ENCODE measurements around the gene TSPAN18. TPM values are rescaled to one million over a fixed set of nuclear protein-coding genes. Genes with fewer than 3 reads are reported as not detected.

Gene TSPAN18
- total and polyA plus RNA-seq, 10 of the 15 experiments (the other 5 are each of a cell fraction or from before 2014, with no cell fraction given), result 0.02 to 0.77 (median 0.13) TPM; not detected in 1

DNA sequence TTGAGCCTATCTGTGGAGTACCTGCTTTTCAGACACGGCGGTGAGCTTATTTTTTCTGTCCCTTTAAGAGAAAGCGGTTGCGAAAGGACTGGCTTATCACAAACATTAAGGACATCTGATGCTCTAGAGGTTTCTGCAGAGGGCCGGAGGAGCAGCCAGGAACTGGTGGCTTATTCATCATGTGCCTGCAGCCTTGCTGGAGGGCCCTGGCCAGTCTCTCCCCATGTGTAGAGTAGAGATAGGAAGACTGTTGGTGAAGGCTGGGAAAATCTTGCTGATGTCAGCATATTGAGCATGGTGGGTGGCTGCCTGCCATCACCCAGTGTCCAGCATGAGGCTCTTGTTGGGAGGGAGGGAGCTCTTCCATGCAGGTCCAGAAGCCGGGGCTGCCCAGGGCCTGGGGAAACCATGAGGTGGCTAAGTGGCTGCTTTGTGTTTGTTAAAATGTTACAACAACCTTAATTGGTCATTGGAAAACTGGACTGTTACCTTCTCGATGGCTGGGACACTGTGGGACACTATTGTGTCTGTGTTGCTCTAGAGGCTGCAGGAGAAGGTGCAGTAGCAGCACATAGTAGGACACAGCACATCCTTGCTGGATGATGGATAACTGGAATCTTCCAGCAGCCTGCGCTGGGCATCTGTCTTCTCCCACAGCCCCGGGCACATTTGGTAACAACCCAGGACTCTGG, 54.3 kb downstream of the TSPAN18 start:
- SMC1A ChIA-PET (ENCODE audit: uncharacterized antibody, unreplicated experiment), result interaction anchor here (0.7 kb wide), 1 partner anchor 224 kb away, joined by 3 read pairs; no protein-coding TSS in a partner anchor

More for the DNA sequence above, 54.3 kb downstream of the TSPAN18 start:
- H3K9ac ChIP-seq (ENCODE audit: control insufficient read depth, insufficient read depth, low read length), result no peak overlapping the region
- no peaks in the 10 kb centered on the region for H3K4me1 ChIP-seq (ENCODE audit: control insufficient read depth, insufficient read depth, low read length)
- no peaks in the 10 kb centered on the region for H3K9me3 ChIP-seq (replicated peaks; ENCODE audit: control insufficient read depth, insufficient read depth, low read length)
- H3K4me3 ChIP-seq, result no peak overlapping the region
- in situ Hi-C loops (cut with MboI), result no loop called here
- 57% methylated on average over 9 of the region's 9 CpGs for WGBS (ENCODE audit: insufficient coverage, insufficient replicate concordance, low lambda C conversion rate, missing lambda C conversion rate)
- no peak overlapping the region for H2AFZ ChIP-seq (ENCODE audit: control insufficient read depth, low read depth, low read length)
- no peak for TF ChIP-seq TCF12 (IDR thresholded peaks at IDR 0.05; ENCODE audit: low read depth, low read length)
- TF ChIP-seq TBL1XR1 (IDR thresholded peaks at IDR 0.05; ENCODE audit: low read depth, low read length), result no peak
- no peak for TF ChIP-seq CHD2 (IDR thresholded peaks at IDR 0.05; ENCODE audit: borderline replicate concordance, low read depth, low read length)
- TF ChIP-seq SRF (IDR thresholded peaks at IDR 0.05; ENCODE audit: low read depth in 2 of 2, low read length in 2 of 2), result no peak
- no peak for TF ChIP-seq SPI1 (IDR thresholded peaks at IDR 0.05; ENCODE audit: borderline replicate concordance, insufficient read depth, low read depth, low read length)
- TF ChIP-seq YY1 (IDR thresholded peaks at IDR 0.05; ENCODE audit: low read depth, low read length), result no peak
- no peak for TF ChIP-seq ZNF274 (IDR thresholded peaks at IDR 0.05; ENCODE audit: insufficient read depth, insufficient read length)
- TF ChIP-seq, protein P1, sequence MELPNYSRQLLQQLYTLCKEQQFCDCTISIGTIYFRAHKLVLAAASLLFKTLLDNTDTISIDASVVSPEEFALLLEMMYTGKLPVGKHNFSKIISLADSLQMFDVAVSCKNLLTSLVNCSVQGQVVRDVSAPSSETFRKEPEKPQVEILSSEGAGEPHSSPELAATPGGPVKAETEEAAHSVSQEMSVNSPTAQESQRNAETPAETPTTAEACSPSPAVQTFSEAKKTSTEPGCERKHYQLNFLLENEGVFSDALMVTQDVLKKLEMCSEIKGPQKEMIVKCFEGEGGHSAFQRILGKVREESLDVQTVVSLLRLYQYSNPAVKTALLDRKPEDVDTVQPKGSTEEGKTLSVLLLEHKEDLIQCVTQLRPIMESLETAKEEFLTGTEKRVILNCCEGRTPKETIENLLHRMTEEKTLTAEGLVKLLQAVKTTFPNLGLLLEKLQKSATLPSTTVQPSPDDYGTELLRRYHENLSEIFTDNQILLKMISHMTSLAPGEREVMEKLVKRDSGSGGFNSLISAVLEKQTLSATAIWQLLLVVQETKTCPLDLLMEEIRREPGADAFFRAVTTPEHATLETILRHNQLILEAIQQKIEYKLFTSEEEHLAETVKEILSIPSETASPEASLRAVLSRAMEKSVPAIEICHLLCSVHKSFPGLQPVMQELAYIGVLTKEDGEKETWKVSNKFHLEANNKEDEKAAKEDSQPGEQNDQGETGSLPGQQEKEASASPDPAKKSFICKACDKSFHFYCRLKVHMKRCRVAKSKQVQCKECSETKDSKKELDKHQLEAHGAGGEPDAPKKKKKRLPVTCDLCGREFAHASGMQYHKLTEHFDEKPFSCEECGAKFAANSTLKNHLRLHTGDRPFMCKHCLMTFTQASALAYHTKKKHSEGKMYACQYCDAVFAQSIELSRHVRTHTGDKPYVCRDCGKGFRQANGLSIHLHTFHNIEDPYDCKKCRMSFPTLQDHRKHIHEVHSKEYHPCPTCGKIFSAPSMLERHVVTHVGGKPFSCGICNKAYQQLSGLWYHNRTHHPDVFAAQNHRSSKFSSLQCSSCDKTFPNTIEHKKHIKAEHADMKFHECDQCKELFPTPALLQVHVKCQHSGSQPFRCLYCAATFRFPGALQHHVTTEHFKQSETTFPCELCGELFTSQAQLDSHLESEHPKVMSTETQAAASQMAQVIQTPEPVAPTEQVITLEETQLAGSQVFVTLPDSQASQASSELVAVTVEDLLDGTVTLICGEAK (IDR thresholded peaks at IDR 0.05; ENCODE audit: borderline replicate concordance), result no peak
- TF ChIP-seq BRCA1 (IDR thresholded peaks at IDR 0.05; ENCODE audit: low read depth, low read length), result no peak
- TF ChIP-seq NFIC (IDR thresholded peaks at IDR 0.05; ENCODE audit: low read depth, low read length), result no peak
- TF ChIP-seq IKZF2 (IDR thresholded peaks at IDR 0.05), result no peak
- no peak for TF ChIP-seq KDM1A (IDR thresholded peaks at IDR 0.05; ENCODE audit: borderline replicate concordance)
- no peak for TF ChIP-seq SIX5 (IDR thresholded peaks at IDR 0.05; ENCODE audit: low read depth, low read length, severe bottlenecking)
- TF ChIP-seq, protein P2, sequence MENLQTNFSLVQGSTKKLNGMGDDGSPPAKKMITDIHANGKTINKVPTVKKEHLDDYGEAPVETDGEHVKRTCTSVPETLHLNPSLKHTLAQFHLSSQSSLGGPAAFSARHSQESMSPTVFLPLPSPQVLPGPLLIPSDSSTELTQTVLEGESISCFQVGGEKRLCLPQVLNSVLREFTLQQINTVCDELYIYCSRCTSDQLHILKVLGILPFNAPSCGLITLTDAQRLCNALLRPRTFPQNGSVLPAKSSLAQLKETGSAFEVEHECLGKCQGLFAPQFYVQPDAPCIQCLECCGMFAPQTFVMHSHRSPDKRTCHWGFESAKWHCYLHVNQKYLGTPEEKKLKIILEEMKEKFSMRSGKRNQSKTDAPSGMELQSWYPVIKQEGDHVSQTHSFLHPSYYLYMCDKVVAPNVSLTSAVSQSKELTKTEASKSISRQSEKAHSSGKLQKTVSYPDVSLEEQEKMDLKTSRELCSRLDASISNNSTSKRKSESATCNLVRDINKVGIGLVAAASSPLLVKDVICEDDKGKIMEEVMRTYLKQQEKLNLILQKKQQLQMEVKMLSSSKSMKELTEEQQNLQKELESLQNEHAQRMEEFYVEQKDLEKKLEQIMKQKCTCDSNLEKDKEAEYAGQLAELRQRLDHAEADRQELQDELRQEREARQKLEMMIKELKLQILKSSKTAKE (IDR thresholded peaks at IDR 0.05; ENCODE audit: low read depth, poor library complexity, severe bottlenecking), result no peak
- POLR2A ChIA-PET, result no interaction called here
- H3K27ac ChIP-seq (ENCODE audit: control insufficient read depth, insufficient read depth), result no peak overlapping the region
- no peaks in the 10 kb centered on the region for H3K36me3 ChIP-seq (ENCODE audit: control insufficient read depth in 2 of 2, insufficient read depth in 2 of 2, low read length in 1 of 2)
- no peak for FAIRE-seq
- no peak overlapping the region for H3K4me2 ChIP-seq (ENCODE audit: control insufficient read depth, insufficient read depth)
- DNase-seq (ENCODE audit: low read depth, low spot score), result no peak
- H3K79me2 ChIP-seq (ENCODE audit: control insufficient read depth, insufficient read depth, low read length), result no peaks in the 10 kb centered on the region
- CTCF ChIA-PET, result no interaction called here
- no peak for ATAC-seq
- intact Hi-C loops (cut with micrococcal nuclease; ENCODE audit: unreplicated experiment), result no loop called here
- RAD21 ChIA-PET (ENCODE audit: unreplicated experiment), result no interaction called here
- H4K20me1 ChIP-seq (ENCODE audit: control insufficient read depth, insufficient read depth), result no peaks in the 10 kb centered on the region
- BruUV-seq (replicated peaks), result no TSS peak
- no peaks in the 10 kb centered on the region; a peak in 1 of 4 replicates for H3K27me3 ChIP-seq (replicated peaks in 1 of 2; ENCODE audit: control insufficient read depth in 2 of 2, insufficient read depth in 2 of 2, low read length in 1 of 2)
